ENCODE measurements around the gene MS4A15. TPM values are rescaled to one million over a fixed set of nuclear protein-coding genes. Genes with fewer than 3 reads are reported as not detected.

MS4A15 gene
- total RNA-seq, 1 donor from 2014 or later, result not detected

DNA sequence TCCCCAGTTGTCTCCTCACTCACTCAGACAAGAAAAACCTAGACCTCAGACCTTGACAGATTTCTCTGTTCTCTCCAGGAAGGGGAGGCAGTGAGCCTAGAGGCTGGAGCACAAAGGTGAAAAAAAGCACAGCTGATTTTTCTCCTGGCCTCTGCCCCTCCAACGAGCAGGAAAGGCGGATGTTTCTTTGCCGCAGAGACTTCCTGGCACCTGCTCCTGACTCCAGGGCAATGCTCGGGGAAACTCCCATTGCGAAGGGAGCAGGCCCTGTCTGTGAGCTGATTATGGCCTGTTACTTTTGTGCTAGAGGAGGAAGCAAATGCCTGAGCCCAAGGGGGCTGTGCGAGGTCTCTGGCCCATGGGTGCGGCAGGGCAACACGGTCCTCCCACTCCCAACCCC lies 53.9 kb downstream of the MS4A15 start:
- no peak overlapping the region for H3K4me3 Mint-ChIP-seq (ENCODE audit: low read depth)
- TF ChIP-seq CTCF (IDR thresholded peaks at IDR 0.05; ENCODE audit: unreplicated experiment), result no peak

DNA sequence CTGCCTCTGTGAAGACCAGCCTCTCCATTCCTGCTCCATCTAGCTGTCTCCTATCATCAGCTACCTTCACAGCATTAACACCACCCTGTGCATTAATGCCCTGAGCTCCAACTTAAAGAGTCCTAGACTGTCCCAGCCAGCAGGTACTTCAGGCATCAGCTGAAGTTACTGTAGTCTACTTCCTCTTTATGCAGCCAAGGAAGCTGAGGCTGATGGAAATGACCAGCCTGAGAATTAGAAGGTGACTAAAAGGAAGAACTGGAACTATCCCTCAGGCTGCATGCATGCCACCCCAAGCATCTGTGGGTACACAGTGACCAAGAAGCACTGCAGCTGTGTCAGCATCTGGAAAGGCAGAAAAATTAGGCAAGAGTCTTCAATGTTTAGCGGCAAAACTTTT lies 56.7 kb downstream of the MS4A15 start:
- Mint-ChIP-seq H3K4me3 (ENCODE audit: low read depth) (no peak overlapping the region), H3K4me1 (ENCODE audit: low read depth) (no peaks in the 10 kb centered on the region), H3K27ac (no peak overlapping the region)

More for the DNA sequence above, 53.9 kb downstream of the MS4A15 start:
- no peaks in the 10 kb centered on the region for H3K4me1 Mint-ChIP-seq (ENCODE audit: low read depth)
- no peaks in the 10 kb centered on the region for H3K9me3 Mint-ChIP-seq (ENCODE audit: low read depth)
- no peak overlapping the region for H3K27ac Mint-ChIP-seq
- no peak for DNase-seq (ENCODE audit: low spot score, unreplicated experiment)
- peaks cover 19% of the 10 kb centered on the region for H3K27me3 Mint-ChIP-seq
- no peaks in the 10 kb centered on the region for H3K36me3 Mint-ChIP-seq (ENCODE audit: insufficient read depth)

GRCh38 chr11:60814112-60814511 lies 57.4 kb downstream of the MS4A15 start:
- H3K9me3 Mint-ChIP-seq (ENCODE audit: low read depth), result peaks cover 6% of the 10 kb centered on the region
- no peaks in the 10 kb centered on the region for H3K36me3 Mint-ChIP-seq (ENCODE audit: insufficient read depth)
- DNase-seq (ENCODE audit: low spot score, unreplicated experiment), result no peak
- H3K4me1 Mint-ChIP-seq (ENCODE audit: low read depth), result no peaks in the 10 kb centered on the region
- H3K27ac Mint-ChIP-seq, result no peak overlapping the region
- no peak overlapping the region for H3K4me3 Mint-ChIP-seq (ENCODE audit: low read depth)
- peaks cover 11% of the 10 kb centered on the region for H3K27me3 Mint-ChIP-seq
- no peak for TF ChIP-seq CTCF (IDR thresholded peaks at IDR 0.05; ENCODE audit: unreplicated experiment)

More for the DNA sequence above, 56.7 kb downstream of the MS4A15 start:
- H3K9me3 Mint-ChIP-seq (ENCODE audit: low read depth), result peaks cover 6% of the 10 kb centered on the region
- DNase-seq (ENCODE audit: low spot score, unreplicated experiment), result no peak
- H3K36me3 Mint-ChIP-seq (ENCODE audit: insufficient read depth), result no peaks in the 10 kb centered on the region
- no peak for TF ChIP-seq CTCF (IDR thresholded peaks at IDR 0.05; ENCODE audit: unreplicated experiment)
- H3K27me3 Mint-ChIP-seq, result peaks cover 10% of the 10 kb centered on the region

DNA sequence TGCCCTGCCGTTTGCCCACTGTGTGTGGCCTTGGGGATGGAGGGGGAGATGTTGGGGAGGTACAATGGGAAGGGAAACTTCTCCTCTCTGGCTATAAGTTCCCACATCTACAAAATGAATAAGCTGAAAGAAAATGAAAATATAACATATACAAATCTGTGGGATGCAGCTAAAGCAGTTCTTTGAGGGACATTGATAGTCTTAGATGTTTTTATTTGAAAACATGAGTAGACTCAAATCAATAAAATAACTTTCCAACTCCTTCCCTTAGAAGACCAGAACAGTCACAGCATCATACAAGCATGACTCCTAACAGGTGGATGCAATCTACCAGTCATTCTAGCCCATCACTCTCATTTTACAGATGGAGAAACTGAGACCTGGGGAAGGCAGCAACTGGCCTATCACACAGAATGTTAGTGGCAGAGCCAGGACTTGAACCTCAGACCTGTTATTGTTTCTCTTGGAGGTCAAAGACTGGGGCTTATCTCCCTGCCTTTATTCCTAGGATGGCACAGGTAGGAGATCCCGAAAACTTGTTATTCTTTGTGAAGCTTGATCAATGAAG lies 60.0 kb downstream of the MS4A15 start:
- Mint-ChIP-seq H3K4me3 (ENCODE audit: low read depth) (no peak overlapping the region), H3K27me3 (peaks cover 7% of the 10 kb centered on the region), H3K9me3 (ENCODE audit: low read depth) (peaks cover 6% of the 10 kb centered on the region), H3K4me1 (ENCODE audit: low read depth) (no peaks in the 10 kb centered on the region), H3K27ac (no peak overlapping the region), H3K36me3 (ENCODE audit: insufficient read depth) (no peaks in the 10 kb centered on the region)
- no peak for TF ChIP-seq CTCF (IDR thresholded peaks at IDR 0.05; ENCODE audit: unreplicated experiment)
- DNase-seq (ENCODE audit: low spot score, unreplicated experiment), result no peak

- Mint-ChIP-seq H3K4me1 (ENCODE audit: low read depth) (no peaks in the 10 kb centered on the region), H3K27me3 (peaks cover 7% of the 10 kb centered on the region), H3K4me3 (ENCODE audit: low read depth) (no peak overlapping the region), H3K36me3 (ENCODE audit: insufficient read depth) (no peaks in the 10 kb centered on the region), H3K27ac (no peak overlapping the region), H3K9me3 (ENCODE audit: low read depth) (peaks cover 6% of the 10 kb centered on the region)
- TF ChIP-seq CTCF (IDR thresholded peaks at IDR 0.05; ENCODE audit: unreplicated experiment), result no peak
- no peak for DNase-seq (ENCODE audit: low spot score, unreplicated experiment)
Measured at GRCh38 chr11:60818057-60818456, 61.4 kb downstream of the MS4A15 start.
